GM12878 (cell line): ENCODE data around the gene PRRC2A. TPM values are rescaled to one million over a fixed set of nuclear protein-coding genes. Genes with fewer than 3 reads are reported as not detected.

Experiments
- ATF7 ChIP-seq: fragments of 450-650 bp; IDR thresholded peaks from 2 replicates; pipeline ENCODE4 v1.6.1; 2016; ENCODE audit warnings: low read depth, mild to moderate bottlenecking
- CBFB ChIP-seq: IDR thresholded peaks from 2 replicates; pipeline ENCODE4 v1.6.1; 2016; ENCODE audit warnings: antibody characterized with exemption, low read depth
- CHD2 ChIP-seq: IDR thresholded peaks from 2 replicates; pipeline ENCODE4 v1.6.1; 2011; ENCODE audit warnings: low read depth, low read length, improper control_type of control experiment, borderline replicate concordance
- CREM ChIP-seq: IDR thresholded peaks from 2 replicates; pipeline ENCODE4 v1.6.1; 2014; ENCODE audit warnings: antibody characterized with exemption, low read depth
- EED ChIP-seq: sonication (generic); IDR thresholded peaks from 2 replicates; pipeline ENCODE4 v1.6.1; 2016; ENCODE audit warnings: antibody characterized with exemption, low read depth
- EGR1 ChIP-seq, 2 experiments: IDR thresholded peaks; 1 replicate in 1 of 2; 2 replicates in 1 of 2; pipeline ENCODE4 v1.6.1; 2011 to 2012; ENCODE audit warnings: low read depth in 2 of 2, low read length in 2 of 2, borderline replicate concordance in 1 of 2, mild to moderate bottlenecking in 1 of 2, moderate library complexity in 1 of 2
- ESRRA ChIP-seq: IDR thresholded peaks from 2 replicates; pipeline ENCODE4 v1.6.1; 2012; ENCODE audit warnings: mild to moderate bottlenecking, low read length, improper control_type of control experiment
- GABPA ChIP-seq: IDR thresholded peaks from 2 replicates; pipeline ENCODE4 v1.6.1; 2014; ENCODE audit warnings: antibody characterized with exemption, low read depth, mild to moderate bottlenecking, inconsistent platforms
- LARP7 ChIP-seq: fragments of 450-650 bp; IDR thresholded peaks from 2 replicates; pipeline ENCODE4 v1.6.1; 2017; ENCODE audit warnings: mild to moderate bottlenecking
- MXI1 ChIP-seq: fragments of 150-350 bp; IDR thresholded peaks from 2 replicates; pipeline ENCODE4 v1.6.1; 2011; ENCODE audit warnings: low read depth, mild to moderate bottlenecking, inconsistent platforms, low read length, improper control_type of control experiment
- NBN ChIP-seq: fragments of 450-650 bp; IDR thresholded peaks from 2 replicates; pipeline ENCODE4 v1.6.1; 2016
- NFIC ChIP-seq: IDR thresholded peaks from 2 replicates; pipeline ENCODE4 v1.6.1; 2012; ENCODE audit warnings: low read depth, mild to moderate bottlenecking, inconsistent platforms, low read length, moderate library complexity
- RAD21 ChIP-seq: IDR thresholded peaks from 2 replicates; pipeline ENCODE4 v1.6.1; 2011; ENCODE audit warnings: mild to moderate bottlenecking, low read depth, low read length, moderate library complexity; ENCODE audit not compliant: insufficient read depth
- SIN3A ChIP-seq: IDR thresholded peaks from 2 replicates; pipeline ENCODE4 v1.6.1; 2012; ENCODE audit warnings: low read depth, low read length, improper control_type of control experiment
- SREBF2 ChIP-seq: IDR thresholded peaks from 2 replicates; pipeline ENCODE4 v1.6.1; 2012; ENCODE audit warnings: mild to moderate bottlenecking, low read length
- TCF12 ChIP-seq: IDR thresholded peaks from 2 replicates; pipeline ENCODE4 v1.6.1; 2011; ENCODE audit warnings: low read depth, mild to moderate bottlenecking, low read length
- YBX1 ChIP-seq: fragments of 450-650 bp; IDR thresholded peaks from 2 replicates; pipeline ENCODE4 v1.6.1; 2016; ENCODE audit warnings: antibody characterized with exemption
- ZNF217 ChIP-seq: fragments of 450-650 bp; IDR thresholded peaks from 2 replicates; pipeline ENCODE4 v1.6.1; 2017; ENCODE audit warnings: antibody characterized with exemption, mild to moderate bottlenecking
- polyA plus RNA-seq, 11 experiments: library from polyadenylated mRNA; depleted of rRNA in 4 of 11; unstranded in 6 of 11; stranded (reverse) in 5 of 11; fragments of >200 nt; fragmentation: Nextera tagmentation in 4 of 11; fragmentation: Illumina TruSeq in 1 of 11; extraction: Ambion mirVana in 4 of 11; extraction: Trizol in 1 of 11; gene quantifications; 1 replicate in 1 of 11; 2 replicates in 10 of 11; pipeline versions ENCODE4 v1.2.1 to v1.2.3, GENCODE V29; 2011 to 2016; ENCODE audit warnings: inconsistent platforms in 2 of 11, missing spikeins in 2 of 11, low read depth in 1 of 11
- total RNA-seq, 4 experiments: library from RNA; depleted of rRNA in 3 of 4; stranded (reverse); fragments of >200 nt in 3 of 4; fragmentation: Illumina TruSeq in 1 of 4; extraction: Trizol in 1 of 4; gene quantifications; 2 replicates each; pipeline versions ENCODE4 v1.2.1 to v1.2.3, GENCODE V29; 2013 to 2021
- TF ChIP-seq, protein P1 (sequence below): fragments of 450-650 bp; formaldehyde crosslinking; IDR thresholded peaks from 2 replicates; pipeline ENCODE4 v1.5.0; 2022; ENCODE audit warnings: mild to moderate bottlenecking, missing genetic modification characterization
- TF ChIP-seq, protein P2 (sequence below): fragments of 450-650 bp; IDR thresholded peaks from 2 replicates; pipeline ENCODE4 v1.6.1; 2018; ENCODE audit warnings: borderline replicate concordance, mild to moderate bottlenecking; ENCODE audit not compliant: partially characterized antibody
- TF ChIP-seq, protein P3 (sequence below): fragments of 450-650 bp; IDR thresholded peaks from 2 replicates; pipeline ENCODE4 v1.6.1; 2018; ENCODE audit warnings: mild to moderate bottlenecking, low read depth, moderate library complexity; ENCODE audit not compliant: partially characterized antibody
- TF ChIP-seq, protein P4 (sequence below): IDR thresholded peaks from 2 replicates; pipeline ENCODE4 v1.6.1; 2011; ENCODE audit warnings: low read depth, mild to moderate bottlenecking, low read length, moderate library complexity, borderline replicate concordance; ENCODE audit errors: extremely low read depth

Gene PRRC2A
- total and polyA plus RNA-seq, 10 of the 15 experiments (the other 5 are each of a cell fraction or from before 2014, with no cell fraction given), result 0.40 to 244 (median 61.3) TPM

DNA sequence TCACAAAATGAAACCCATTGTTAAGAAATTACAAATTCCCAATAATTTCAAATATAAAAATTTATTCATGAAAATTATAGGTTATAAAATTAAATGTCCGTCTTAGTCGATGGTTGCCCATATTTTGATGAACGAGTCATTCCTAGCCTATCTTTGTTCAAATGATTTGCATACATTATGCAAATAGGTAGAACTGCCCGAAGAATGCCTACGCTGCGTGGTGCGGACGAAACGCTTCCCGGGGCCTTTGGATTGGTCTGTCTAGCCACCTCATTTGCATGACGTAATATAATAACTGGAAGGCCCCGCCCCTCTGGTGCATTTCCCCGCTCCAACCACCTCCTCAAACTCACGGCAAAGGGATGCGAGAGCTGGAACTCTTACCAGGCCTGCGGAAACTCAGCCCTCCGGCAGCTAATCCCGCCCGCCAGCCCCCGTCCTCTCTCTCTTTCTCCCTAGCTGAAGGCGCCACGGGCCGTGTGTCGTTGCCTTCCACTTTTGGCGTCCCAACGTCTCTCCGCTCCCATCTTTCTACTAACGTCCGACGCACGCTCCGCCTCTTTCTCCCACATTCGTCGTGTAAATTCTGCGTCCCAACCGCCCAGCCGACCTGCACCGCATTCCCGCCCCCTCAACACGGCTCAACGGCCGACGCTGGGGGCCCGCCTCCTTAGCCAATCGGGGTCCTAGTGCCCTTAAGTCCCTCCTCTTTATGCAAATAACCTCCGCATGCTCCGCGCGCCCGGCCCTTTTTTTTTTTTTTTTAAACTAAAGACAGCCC is 520 bp upstream of the PRRC2A start (continued):
- peak; percentile 64; the same call in 1 of the 2 replicates for TF ChIP-seq CBFB
- no peak for TF ChIP-seq ZNF217
- no peak for TF ChIP-seq NFIC
- no peak for TF ChIP-seq ESRRA
- TF ChIP-seq SIN3A, result no peak; the same call in 1 of the 2 replicates
- 0 out of 2 replicates have a peak, but pooled peaks have one; percentile 35 for TF ChIP-seq TCF12
- TF ChIP-seq SREBF2, result peak; percentile 8; the same call in 1 of the 2 replicates
- TF ChIP-seq EED, result peak; percentile 69
- TF ChIP-seq EGR1 (IDR thresholded peaks at IDR 0.05; ENCODE audit: borderline replicate concordance in 1 of 2, low read depth in 2 of 2, low read length in 2 of 2), result peak; percentile 33 to 90
- no peak for TF ChIP-seq YBX1
- TF ChIP-seq, protein P1, sequence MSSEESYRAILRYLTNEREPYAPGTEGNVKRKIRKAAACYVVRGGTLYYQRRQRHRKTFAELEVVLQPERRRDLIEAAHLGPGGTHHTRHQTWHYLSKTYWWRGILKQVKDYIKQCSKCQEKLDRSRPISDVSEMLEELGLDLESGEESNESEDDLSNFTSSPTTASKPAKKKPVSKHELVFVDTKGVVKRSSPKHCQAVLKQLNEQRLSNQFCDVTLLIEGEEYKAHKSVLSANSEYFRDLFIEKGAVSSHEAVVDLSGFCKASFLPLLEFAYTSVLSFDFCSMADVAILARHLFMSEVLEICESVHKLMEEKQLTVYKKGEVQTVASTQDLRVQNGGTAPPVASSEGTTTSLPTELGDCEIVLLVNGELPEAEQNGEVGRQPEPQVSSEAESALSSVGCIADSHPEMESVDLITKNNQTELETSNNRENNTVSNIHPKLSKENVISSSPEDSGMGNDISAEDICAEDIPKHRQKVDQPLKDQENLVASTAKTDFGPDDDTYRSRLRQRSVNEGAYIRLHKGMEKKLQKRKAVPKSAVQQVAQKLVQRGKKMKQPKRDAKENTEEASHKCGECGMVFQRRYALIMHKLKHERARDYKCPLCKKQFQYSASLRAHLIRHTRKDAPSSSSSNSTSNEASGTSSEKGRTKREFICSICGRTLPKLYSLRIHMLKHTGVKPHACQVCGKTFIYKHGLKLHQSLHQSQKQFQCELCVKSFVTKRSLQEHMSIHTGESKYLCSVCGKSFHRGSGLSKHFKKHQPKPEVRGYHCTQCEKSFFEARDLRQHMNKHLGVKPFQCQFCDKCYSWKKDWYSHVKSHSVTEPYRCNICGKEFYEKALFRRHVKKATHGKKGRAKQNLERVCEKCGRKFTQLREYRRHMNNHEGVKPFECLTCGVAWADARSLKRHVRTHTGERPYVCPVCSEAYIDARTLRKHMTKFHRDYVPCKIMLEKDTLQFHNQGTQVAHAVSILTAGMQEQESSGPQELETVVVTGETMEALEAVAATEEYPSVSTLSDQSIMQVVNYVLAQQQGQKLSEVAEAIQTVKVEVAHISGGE (CRISPR knock-in tag), result peak; percentile 31; the same call in 1 of the 2 replicates
- TF ChIP-seq CHD2, result no peak; the same call in none of the 2 replicates
- TF ChIP-seq ATF7, result peak; percentile 100
- TF ChIP-seq NBN, result peak; percentile 98
- TF ChIP-seq, protein P2, sequence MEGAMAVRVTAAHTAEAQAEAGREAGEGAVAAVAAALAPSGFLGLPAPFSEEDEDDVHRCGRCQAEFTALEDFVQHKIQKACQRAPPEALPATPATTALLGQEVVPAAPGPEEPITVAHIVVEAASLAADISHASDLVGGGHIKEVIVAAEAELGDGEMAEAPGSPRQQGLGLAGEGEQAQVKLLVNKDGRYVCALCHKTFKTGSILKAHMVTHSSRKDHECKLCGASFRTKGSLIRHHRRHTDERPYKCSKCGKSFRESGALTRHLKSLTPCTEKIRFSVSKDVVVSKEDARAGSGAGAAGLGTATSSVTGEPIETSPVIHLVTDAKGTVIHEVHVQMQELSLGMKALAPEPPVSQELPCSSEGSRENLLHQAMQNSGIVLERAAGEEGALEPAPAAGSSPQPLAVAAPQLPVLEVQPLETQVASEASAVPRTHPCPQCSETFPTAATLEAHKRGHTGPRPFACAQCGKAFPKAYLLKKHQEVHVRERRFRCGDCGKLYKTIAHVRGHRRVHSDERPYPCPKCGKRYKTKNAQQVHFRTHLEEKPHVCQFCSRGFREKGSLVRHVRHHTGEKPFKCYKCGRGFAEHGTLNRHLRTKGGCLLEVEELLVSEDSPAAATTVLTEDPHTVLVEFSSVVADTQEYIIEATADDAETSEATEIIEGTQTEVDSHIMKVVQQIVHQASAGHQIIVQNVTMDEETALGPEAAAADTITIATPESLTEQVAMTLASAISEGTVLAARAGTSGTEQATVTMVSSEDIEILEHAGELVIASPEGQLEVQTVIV, result no peak
- TF ChIP-seq MXI1, result peak; percentile 80
- TF ChIP-seq, protein P3, sequence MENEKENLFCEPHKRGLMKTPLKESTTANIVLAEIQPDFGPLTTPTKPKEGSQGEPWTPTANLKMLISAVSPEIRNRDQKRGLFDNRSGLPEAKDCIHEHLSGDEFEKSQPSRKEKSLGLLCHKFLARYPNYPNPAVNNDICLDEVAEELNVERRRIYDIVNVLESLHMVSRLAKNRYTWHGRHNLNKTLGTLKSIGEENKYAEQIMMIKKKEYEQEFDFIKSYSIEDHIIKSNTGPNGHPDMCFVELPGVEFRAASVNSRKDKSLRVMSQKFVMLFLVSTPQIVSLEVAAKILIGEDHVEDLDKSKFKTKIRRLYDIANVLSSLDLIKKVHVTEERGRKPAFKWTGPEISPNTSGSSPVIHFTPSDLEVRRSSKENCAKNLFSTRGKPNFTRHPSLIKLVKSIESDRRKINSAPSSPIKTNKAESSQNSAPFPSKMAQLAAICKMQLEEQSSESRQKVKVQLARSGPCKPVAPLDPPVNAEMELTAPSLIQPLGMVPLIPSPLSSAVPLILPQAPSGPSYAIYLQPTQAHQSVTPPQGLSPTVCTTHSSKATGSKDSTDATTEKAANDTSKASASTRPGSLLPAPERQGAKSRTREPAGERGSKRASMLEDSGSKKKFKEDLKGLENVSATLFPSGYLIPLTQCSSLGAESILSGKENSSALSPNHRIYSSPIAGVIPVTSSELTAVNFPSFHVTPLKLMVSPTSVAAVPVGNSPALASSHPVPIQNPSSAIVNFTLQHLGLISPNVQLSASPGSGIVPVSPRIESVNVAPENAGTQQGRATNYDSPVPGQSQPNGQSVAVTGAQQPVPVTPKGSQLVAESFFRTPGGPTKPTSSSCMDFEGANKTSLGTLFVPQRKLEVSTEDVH, result peak; percentile 82
- TF ChIP-seq, protein P4, sequence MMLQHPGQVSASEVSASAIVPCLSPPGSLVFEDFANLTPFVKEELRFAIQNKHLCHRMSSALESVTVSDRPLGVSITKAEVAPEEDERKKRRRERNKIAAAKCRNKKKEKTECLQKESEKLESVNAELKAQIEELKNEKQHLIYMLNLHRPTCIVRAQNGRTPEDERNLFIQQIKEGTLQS, result no peak
- peak; percentile 95 for TF ChIP-seq CREM
- no peak for TF ChIP-seq RAD21
- TF ChIP-seq GABPA, result no peak
- no peak; the same call in 1 of the 2 replicates for TF ChIP-seq LARP7
